ENCODE measurements around the gene EEF1AKMT2.
"Not testable (repeated sequence)": the region's sequence is repeated elsewhere in the genome, so short reads cannot be mapped to it uniquely, and the experiment has no call there.

Gene EEF1AKMT2

DNA sequence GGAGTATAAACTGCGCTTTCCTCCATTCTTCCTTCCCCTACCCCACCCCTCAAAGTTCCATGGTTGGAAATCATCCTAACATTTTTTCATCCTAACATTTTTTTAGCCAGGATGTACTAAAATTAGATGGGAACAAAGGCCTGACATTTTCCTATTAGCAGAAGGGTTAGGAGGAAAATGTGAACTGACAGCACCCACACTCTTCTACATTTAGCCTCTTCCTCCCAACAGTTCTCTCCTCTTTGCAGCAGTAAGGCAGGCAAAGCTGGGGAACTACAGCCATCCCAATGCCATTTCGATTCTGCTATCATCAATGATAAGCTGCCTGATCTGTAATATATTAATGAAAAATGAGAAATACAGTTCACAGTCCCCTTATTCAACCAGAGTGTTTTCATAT lies 36.1 kb downstream of the EEF1AKMT2 start:
- DNase-seq (ENCODE audit: low spot score), result no peak

DNA sequence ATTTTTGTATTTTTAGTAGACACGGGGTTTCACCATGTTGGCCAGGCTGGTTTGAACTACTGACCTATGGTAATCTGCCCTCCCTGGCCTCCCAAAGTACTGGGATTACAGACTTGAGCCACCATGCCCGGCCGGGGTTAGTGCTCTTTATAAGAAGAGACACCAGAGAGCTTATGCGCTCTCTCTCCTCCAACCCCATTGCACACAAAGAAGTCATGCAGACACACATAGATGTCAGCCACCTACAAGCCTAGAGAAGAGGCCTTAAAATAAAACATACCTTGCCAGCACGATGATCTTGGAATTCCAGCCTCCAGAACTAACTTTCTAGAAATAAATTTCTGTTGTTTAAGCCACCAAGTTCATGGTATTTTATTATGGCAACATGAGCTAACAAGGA lies 37.5 kb downstream of the EEF1AKMT2 start:
- DNase-seq (ENCODE audit: low spot score), result no peak

DNA sequence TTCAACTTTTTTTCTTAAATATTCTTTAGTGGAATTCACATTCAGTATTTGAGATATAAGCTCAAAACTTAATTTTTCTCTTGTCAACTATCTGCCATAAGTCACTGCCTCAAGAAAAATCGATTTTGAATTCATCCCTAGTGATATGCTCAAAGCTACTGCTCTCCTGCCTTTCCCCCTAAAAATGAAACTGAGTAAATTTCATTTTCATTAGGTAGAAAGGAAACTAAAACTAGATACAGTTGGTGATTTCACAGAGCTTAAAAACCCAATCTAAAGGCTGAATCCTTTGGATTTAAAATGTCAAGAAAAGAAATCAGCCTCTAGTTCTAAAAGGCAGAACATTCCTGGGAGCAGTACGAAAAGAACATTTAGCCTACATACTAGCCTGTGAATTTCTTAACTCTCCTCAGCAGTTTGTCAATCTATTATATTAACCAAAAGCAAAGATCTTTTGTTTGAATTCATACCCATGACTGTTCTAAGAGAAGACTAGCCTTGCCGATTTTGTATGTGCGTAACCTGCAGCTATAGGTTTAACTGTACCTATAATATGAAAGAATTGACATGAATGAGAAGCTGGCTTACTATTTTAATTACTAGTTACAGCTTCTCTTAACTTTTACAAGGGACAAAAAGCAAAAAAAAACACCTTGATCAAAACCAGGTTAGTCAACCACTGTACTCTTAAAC lies 42.6 kb downstream of the EEF1AKMT2 start:
- DNase-seq (ENCODE audit: low spot score), result no peak

DNA sequence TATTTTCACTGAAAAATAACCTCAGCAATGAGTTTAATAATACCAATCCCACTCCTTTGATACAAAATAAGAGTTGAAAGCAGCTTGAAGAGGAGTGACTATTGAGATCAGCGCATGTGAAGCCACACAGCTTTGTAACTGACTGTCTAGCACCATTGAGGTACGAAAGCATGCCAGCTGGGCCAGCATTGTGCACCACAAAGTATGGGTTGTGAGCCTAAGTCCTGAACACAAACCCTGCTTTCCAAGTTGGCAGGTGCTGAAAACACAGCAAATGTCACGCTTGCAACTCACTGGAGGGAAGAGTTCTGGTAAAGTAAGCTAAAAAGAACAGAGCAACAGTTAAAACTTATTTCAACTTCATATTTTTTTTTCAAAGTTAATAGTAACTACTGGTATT lies 43.5 kb downstream of the EEF1AKMT2 start:
- DNase-seq (ENCODE audit: low spot score), result no peak

DNA sequence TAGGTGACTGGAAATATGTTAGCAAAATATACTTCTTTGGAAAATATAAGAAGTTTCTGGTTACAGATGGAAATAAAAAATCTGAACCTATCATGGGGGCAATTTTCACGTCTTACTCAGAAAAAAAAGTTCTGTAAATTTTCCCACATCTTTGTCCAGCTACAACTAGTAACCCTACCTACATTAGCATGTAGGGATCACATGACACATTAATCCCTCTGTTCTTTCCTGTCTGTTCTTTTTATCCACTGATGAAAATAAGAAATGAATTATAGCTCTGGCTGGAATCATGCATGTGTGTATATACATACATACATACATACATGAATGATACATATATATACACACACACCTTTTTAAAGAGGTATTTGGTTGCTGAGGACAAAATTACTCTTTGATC lies 43.9 kb downstream of the EEF1AKMT2 start:
- no peak for DNase-seq (ENCODE audit: low spot score)

DNA sequence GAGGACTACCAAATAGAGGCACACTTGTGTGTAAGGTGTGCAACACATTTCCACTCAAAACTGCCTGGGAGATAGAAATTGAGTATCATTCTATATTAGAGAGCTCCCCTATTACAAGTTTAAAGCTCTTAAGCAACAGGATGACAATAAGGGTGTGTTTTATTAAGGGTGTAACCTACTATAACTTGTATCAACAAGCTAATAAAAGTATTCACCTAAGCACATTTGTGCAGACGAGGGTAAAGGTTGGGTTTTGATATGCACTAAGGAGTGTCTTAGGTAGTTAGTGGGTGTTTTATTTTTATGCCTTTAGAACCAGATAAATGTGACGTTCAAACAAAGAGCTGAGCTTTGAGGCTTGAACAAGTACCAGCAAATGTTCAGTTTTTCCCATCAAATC lies 44.7 kb downstream of the EEF1AKMT2 start:
- DNase-seq (ENCODE audit: low spot score), result no peak

DNA sequence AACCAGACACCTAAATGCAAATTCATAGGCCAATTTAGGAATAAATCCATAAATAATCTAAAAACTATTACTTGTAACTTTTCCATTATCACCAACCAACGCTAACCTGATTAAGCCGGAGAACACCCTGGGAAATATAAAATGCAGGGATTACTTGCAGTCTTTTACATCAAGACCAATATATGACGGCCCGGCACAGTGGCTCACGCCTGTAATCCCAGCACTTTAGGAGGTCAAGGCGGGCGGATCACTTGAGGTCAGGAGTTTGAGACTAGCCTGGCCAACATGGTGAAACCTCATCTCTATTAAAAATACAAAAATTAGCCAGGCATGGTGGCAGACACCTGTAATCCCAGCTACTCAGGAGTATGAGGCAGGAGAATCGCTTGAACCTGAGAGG lies 45.2 kb downstream of the EEF1AKMT2 start:
- DNase-seq (ENCODE audit: low spot score), result not testable (repeated sequence)

DNA sequence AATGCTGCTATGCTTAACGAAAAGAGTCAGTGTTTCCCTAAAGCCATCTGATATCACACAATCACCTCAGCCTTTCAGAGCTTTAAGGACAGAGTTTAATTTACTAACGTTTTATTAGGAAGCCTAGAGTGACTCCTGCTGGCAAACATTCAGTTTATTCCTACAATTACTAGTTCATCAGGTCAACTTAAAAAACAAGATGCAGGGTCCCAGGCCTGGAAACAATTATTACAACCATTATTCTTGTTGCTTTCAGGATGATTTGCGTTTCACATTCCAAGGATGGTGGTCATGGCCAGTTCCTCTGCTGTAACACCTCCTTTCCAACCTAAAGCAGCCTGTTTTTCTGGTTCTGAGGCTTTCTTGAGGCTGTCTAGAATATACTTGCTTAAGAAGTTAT lies 46.0 kb downstream of the EEF1AKMT2 start:
- DNase-seq (ENCODE audit: low spot score), result no peak

DNA sequence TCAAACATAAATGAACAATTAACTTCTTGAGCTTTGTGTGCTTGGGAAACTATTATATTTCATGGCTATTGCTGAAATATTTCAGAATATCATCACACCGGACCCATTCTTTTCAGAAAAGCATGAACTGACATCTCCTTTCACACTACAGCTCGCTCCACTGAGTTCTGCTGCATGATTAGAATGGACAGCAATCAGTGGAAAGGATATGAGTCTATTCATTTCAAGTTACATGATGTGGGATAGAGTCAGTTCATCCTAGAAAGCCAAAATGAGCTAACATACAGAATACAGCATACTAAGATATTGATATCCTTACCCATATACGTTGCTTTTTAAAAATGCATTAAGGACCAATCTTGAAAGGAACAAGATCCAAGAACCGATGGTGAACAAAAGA lies 46.4 kb downstream of the EEF1AKMT2 start:
- DNase-seq (ENCODE audit: low spot score), result no peak

DNA sequence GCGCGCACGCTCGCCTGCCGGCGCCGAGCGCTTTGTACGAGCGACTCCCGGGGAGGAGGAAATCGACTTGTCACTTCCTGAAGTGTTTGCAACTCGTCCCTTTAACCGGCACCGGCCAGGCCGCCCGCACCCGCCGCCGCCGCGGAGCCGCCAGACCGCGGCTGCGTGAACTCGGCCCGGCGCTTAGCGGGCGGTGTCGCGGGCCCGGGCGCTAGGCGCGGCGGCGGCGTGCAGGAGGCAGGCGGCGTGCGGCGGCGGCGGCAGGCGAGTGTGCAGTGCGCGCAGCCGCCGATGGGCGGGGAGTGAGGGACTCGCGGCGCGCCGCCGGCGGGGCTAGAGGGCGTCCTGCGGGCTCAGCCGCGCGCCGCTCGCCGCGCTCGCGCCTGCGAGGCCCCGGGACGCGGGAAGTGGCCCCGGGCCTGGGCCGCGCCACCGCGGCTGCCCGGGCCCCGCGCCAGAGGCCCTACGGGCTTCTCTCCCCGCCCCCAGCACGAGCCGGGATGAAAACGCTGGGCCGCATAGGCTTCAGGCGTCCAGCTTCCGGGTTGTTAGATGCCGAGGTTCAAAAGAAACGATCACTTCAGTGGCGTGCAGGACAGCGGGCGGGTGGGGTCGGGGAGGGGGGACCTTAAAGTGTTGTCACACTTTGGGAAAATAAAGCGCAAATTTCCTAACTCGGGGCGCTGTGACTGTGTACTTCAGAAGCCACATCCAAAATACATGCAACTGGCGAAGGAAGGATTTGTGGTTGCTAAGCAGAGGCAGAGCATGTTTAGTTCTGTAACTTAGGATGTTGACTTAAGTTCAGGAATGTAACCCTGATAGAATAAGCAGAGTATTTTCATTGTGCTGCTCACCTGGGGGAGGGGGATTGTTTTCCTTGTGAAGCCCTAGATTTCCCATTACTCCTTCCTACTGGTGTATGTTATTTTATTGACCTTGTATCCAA lies 47.3 kb downstream of the EEF1AKMT2 start, which contains the start of gene FAM53B:
FAM53B (minus strand) TSS at position 277 of the 949 bp plus-strand sequence. CDS start 37,665 bp downstream, outside the sequence.
- DNase-seq (ENCODE audit: low spot score), result peak; percentile 93

DNA sequence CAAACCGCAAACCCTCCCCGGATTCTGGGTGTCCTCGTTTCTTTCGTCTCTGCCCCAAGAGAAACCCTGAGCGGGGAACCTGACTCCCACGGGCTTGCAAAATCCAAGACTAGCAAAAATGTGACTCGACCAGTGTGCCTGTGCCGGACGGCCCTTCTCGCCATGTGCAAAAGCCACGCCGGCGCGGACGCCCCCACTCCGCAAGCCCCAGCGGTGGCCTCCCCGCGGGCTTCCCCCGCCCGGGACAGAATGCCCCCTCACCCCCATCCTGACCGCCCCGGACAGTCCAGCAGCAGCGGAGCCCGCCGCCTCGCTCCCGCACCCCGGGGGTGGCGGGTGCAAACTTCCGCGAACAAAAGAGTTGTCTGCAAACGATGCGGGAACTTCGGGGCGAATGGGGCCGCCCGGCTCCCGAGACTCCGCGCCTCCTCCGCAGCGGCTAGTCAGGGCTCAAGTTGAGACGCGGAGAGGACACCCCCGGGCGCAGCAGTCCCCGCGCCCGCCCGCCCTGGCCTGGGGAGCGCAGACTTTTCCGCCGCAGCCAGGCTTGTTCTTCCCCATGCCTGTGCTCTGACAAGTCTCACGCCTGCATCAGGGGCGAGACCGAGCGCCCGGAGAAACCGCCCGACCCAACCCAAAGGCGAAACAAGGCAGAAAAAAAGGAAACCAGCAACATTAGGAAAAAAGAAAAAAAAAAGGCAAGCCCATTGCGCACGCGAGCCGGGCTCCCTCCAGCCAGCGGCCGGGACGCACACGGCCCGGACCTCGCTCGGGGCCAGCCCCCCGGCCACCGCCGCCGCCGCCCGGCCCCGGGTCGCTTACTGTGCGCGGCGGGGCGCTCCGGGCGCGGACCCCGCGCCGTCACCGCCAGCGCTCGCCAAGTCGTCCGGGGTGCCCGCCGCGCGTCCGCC lies 48.2 kb downstream of the EEF1AKMT2 start:
- peak; percentile 62 for DNase-seq (ENCODE audit: low spot score)

DNA sequence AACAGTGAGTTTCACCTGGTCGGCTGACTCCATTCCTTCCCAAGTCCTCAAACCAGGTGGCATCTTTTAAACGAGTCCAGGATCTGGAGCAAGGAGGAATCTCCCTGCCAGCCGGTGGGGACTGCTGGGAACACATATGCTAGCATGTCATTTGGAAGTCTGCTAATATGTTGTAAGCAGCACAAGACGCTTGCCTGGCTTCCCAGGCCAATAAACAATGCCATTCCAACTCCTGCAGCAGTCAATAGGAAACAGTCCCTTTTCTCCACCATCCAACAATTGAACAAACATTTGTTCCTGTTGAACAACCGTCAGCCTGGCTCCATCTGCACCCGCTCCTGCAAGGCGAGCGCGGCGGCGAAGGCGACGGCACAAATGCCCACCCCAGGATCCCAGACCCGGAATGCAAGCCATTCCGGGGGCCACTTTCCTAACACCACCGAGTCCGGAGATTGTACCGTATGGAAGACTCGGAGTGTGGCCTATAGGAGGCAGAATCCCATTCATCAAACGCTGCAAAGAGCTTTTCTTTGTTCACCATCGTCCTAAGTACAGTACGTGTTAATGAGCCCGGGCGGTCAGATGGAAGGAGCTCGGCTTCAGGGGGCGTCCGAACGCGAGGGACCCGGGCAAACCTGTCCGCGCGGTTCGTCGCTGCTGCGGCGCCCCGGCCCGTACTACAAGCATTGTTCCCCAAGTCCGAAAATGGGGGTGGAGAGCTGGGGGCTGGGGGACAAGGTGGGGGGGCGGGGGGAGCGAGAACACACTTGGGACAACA lies 49.1 kb downstream of the EEF1AKMT2 start:
- no peak for DNase-seq (ENCODE audit: low spot score)

DNA sequence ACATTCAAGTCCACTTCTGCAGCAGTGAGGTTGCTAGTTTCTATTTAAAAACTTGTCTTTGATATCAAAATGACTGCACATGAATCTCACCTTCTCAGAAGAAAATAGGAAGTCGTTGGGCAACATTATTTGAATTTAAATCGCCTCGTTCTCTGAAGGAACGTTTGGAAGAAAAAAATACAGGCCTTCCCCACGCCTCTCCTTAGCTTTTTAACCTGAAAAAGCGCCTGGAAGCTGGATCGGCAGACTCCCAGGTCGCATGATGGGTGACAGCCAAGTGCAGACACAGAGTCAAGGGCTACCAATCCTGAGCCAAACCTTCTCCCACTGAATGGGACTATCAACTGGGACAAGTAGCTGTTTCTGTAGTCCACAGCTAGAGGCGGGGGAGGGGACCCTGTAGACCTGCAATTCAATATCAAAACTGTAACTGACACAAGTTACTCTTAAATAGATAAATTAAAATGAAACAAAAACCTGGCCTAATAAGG lies 49.7 kb downstream of the EEF1AKMT2 start:
- no peak for DNase-seq (ENCODE audit: low spot score)

DNA sequence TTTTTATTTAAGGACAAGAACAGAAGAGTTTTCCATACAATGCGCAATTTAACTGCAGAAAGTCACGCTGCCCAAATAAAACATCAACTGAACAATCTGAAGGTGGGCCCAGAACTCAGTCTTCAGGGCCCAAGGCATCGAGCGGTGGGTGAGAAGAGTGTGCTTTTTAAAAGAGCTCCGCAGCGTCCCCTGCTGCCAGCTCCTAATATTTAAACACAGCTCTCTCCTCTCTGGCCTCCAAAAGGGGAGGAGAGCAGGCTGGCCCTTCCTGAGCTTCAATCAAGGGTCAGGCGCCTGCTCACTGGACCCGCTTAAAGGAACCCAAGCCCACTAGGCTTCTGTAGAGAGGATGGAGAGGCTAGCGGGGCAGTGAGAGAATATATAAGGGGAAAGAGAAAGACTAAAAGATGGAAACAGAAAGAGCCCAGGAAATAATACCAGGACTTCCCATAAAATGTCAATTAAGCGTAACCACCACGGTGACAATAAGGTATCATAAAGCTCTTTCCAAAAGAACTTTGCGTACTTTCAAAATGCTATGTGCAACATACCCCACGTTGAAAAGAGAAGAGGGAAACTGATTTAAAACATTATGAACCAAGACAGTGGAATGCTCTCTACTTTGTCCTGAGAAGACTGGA lies 50.3 kb downstream of the EEF1AKMT2 start:
- peak; percentile 85 for DNase-seq (ENCODE audit: low spot score)

DNA sequence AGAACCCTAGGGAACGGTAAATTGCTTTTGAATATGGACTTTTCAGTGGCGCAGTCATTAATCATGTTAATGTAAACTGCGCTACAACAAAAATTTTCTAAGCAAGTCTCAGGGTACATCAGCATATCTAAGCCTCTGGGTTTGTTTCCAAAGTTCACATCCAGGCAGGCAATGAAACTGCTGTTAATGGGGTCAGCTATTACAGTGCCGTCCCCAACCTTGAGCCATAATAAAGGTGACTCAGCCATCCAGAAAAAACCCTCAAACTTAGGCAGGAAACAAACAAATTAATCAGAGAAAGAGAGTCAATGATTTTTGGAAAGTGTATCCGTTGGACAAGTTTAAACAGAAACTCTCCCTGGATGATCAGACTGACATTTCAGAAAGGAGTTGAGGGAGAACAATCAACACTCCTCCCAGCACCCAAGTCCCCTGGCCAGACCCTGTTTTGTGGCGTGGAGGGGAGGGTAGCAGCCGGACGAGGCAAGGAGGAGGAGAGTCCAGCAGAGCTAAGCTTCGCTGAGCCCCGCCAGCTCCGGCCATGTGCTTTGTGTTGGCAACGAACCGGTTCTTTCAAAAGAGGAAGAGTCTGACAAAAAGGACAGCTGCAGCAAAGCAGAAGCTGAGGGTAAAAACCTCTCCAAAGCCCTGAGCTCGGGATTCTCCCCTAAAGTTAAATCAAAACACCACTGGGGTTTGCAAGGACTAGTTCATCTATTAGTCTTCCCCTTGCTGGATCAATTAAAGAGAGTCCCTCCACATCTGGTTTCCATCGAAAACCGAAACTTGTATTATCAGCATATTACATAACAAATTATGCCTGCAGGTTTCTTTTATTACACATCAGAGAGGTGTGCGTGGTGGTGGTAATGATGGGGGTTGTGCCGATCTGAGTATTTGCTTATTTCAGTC lies 51.1 kb downstream of the EEF1AKMT2 start:
- DNase-seq (ENCODE audit: low spot score), result peak; percentile 40

DNA sequence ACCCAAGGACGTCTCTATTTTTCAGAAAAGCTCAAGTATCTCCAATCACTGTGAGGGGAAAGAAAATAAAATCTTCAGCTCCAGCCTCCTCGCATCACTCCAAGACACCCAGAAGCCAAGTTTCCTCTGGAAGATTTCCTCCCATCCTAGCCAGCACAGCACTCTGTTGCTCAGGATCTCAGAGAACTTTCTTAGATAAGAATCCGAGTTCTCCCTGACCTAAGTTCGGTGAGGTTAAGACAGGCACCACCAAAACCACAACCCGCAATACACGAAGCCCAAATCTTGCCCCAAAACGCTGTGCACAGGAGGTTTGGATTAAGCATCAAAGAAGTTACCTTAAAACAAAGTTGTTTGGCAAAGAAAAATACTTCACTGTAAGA lies 51.7 kb downstream of the EEF1AKMT2 start:
- no peak for DNase-seq (ENCODE audit: low spot score)

DNA sequence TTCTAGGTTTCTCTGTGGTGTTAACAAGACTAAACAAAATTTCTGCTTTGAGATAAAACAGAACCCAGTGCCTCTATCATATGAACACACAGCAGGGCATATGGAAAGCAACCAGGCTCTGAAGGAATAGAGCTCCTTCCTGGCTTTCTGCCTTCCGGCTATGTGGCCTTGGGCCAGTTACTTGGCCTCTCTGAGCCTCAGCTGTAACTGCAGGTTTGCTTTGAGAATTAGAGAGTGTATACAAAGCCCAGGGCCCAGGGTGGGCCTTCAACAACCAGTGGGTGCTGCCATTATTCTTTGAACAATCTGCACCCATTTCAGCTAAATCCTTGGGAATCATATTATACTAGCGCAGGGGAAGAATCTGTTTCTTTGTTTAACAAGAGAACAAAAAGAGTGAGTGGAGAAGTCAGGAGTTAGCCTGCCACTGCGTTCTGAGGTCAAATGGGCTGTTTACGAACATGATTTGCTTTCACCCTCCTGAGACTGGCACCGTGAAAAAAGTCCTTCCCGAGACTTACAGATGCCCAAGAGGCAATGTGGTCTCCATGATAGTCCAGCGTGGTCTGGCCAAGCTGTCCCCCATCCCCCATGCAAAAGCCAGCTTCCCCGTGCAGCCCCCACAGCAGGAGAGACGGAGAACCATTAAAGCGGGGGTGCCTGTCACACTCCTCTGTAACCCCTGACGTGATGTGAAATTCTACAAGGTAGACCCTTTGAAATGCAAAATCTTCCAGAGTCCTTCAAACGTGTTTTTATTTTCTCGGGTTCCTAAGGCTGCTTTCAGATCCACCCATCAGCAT lies 52.4 kb downstream of the EEF1AKMT2 start:
- DNase-seq (ENCODE audit: low spot score), result no peak

DNA sequence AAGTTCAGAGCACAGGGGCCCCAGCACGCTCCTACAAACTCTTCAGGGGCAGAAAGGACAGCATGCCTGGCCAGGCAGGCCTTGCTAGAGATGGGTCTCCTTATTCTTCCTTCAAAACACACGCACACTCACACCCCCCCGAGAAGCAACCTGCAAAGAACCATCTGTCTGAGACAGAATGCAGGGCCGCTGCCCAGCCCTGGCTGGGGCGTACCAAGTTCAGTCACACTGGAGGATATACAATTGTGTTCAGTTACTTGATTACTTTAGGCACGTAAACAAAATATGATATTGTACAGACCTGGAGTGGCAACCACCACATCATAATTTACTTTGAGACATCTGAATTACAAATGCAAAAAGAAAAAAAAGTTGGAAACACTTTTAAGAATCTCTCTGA lies 53.2 kb downstream of the EEF1AKMT2 start:
- DNase-seq (ENCODE audit: low spot score), result no peak

DNA sequence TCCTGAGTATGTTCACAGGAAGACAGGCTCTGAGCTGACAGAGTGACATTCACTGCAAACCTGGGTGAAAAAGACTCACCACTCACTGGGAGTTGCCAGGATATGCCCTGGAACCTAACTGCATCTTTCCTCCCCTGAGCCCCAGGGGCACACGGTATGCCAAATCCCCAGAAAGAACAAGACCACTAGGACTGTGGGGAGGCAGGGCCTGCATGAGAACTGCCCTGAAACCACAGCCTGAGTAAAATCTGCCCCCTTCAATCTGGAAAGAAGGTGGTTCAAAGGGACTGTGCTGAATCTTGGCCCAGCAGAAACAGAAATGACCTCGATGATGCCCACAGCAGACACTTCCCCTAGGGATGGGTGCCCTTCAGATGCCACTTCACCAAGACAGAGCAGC lies 54.0 kb downstream of the EEF1AKMT2 start:
- DNase-seq (ENCODE audit: low spot score), result no peak
